Thyroid gland (tissue), 4 donors: ENCODE results near the gene YES1.

Experiments
- POLR2A ChIP-seq, 2 donors: fragments of 450-650 bp; IDR thresholded peaks; one replicate each; pipeline ENCODE4 v1.6.1; 2017; ENCODE audit warnings: antibody characterized with exemption in 2 of 2, mild to moderate bottlenecking in 2 of 2, moderate library complexity in 1 of 2
- TF ChIP-seq, protein P1 (sequence below), 6 experiments: fragments of 200-600 bp in 3 of 6; fragments of 450-650 bp in 3 of 6; sonication (generic) in 3 of 6; IDR thresholded peaks; one replicate each; pipeline ENCODE4 v1.5.1; 2016 to 2019; ENCODE audit warnings: antibody characterized with exemption in 6 of 6, mild to moderate bottlenecking in 2 of 6, inconsistent platforms in 1 of 6, moderate library complexity in 1 of 6

DNA sequence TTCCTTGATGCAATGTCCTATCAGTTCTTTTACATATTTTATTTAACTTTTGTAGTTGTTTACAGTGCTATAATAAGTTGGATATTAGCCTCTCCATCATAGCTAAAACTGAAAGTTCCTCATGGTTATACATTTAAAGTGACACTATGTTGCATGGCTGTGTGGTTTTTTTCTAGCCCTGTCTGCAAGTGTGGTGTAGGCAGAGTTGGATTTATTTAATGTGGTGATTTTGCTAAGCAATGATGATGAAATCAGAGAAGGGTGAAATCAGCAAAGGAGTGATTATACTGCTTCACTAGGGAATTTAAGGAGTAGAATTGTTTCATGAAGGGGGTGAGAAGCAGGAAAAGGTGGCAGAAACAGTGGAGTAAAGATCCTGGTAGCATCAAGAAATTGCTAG, 81.3 kb downstream of the YES1 start:
- TF ChIP-seq, protein P1, sequence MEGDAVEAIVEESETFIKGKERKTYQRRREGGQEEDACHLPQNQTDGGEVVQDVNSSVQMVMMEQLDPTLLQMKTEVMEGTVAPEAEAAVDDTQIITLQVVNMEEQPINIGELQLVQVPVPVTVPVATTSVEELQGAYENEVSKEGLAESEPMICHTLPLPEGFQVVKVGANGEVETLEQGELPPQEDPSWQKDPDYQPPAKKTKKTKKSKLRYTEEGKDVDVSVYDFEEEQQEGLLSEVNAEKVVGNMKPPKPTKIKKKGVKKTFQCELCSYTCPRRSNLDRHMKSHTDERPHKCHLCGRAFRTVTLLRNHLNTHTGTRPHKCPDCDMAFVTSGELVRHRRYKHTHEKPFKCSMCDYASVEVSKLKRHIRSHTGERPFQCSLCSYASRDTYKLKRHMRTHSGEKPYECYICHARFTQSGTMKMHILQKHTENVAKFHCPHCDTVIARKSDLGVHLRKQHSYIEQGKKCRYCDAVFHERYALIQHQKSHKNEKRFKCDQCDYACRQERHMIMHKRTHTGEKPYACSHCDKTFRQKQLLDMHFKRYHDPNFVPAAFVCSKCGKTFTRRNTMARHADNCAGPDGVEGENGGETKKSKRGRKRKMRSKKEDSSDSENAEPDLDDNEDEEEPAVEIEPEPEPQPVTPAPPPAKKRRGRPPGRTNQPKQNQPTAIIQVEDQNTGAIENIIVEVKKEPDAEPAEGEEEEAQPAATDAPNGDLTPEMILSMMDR (IDR thresholded peaks at IDR 0.05): no peak
- no peak for TF ChIP-seq POLR2A (IDR thresholded peaks at IDR 0.05)
